Endothelial cell (in vitro differentiated cells): ENCODE results near the gene TGFBRAP1. TPM values are rescaled to one million over a fixed set of nuclear protein-coding genes. Genes with fewer than 3 reads are reported as not detected.

Source experiments
- DNase-seq: peaks from one replicate; pipeline ENCODE4 v3.0.0; 2021; ENCODE audit warnings: low spot score
- H3K27ac Mint-ChIP-seq: one replicate; pipeline ENCODE4 v1.8.0; 2021; ENCODE audit warnings: mixed read lengths, inconsistent platforms; ENCODE audit not compliant: unreplicated experiment
- H3K27me3 Mint-ChIP-seq: one replicate; pipeline ENCODE4 v1.8.0; 2021; ENCODE audit warnings: mild to moderate bottlenecking, moderate library complexity, mixed read lengths, inconsistent platforms; ENCODE audit not compliant: unreplicated experiment
- H3K36me3 Mint-ChIP-seq: one replicate; pipeline ENCODE4 v1.8.0; 2021; ENCODE audit warnings: mild to moderate bottlenecking, low read depth, mixed read lengths, inconsistent platforms; ENCODE audit not compliant: unreplicated experiment
- H3K4me1 Mint-ChIP-seq: one replicate; pipeline ENCODE4 v1.8.0; 2021; ENCODE audit warnings: mild to moderate bottlenecking, mixed read lengths, inconsistent platforms; ENCODE audit not compliant: unreplicated experiment
- H3K4me3 Mint-ChIP-seq: one replicate; pipeline ENCODE4 v1.8.0; 2021; ENCODE audit warnings: mild to moderate bottlenecking, mixed read lengths, inconsistent platforms; ENCODE audit not compliant: unreplicated experiment
- H3K9me3 Mint-ChIP-seq: one replicate; pipeline ENCODE4 v1.8.0; 2021; ENCODE audit warnings: mixed read lengths, inconsistent platforms; ENCODE audit not compliant: unreplicated experiment
- total RNA-seq: library from RNA; stranded (reverse); fragmentation: NEBNext Ultra II Directional; extraction: Animal tissue kit (Norgen Biotek cat#: 25700); gene quantifications from one replicate; pipeline ENCODE4 v1.2.1, GENCODE V29; 2021; ENCODE audit not compliant: unreplicated experiment
- TF ChIP-seq, protein P1 (sequence below): fragments of 200-600 bp; sonication (generic); IDR thresholded peaks from one replicate; pipeline ENCODE4 v1.5.0; 2021; ENCODE audit warnings: antibody characterized with exemption; ENCODE audit not compliant: unreplicated experiment

Gene TGFBRAP1
- total RNA-seq, 1 donor from 2014 or later = 18.8 TPM

- Mint-ChIP-seq H3K27ac (no peak overlapping the region), H3K4me3 (no peak overlapping the region), H3K9me3 (no peaks in the 10 kb centered on the region), H3K36me3 (peaks cover 15% of the 10 kb centered on the region), H3K4me1 (no peaks in the 10 kb centered on the region), H3K27me3 (no peaks in the 10 kb centered on the region)
- TF ChIP-seq, protein P1, sequence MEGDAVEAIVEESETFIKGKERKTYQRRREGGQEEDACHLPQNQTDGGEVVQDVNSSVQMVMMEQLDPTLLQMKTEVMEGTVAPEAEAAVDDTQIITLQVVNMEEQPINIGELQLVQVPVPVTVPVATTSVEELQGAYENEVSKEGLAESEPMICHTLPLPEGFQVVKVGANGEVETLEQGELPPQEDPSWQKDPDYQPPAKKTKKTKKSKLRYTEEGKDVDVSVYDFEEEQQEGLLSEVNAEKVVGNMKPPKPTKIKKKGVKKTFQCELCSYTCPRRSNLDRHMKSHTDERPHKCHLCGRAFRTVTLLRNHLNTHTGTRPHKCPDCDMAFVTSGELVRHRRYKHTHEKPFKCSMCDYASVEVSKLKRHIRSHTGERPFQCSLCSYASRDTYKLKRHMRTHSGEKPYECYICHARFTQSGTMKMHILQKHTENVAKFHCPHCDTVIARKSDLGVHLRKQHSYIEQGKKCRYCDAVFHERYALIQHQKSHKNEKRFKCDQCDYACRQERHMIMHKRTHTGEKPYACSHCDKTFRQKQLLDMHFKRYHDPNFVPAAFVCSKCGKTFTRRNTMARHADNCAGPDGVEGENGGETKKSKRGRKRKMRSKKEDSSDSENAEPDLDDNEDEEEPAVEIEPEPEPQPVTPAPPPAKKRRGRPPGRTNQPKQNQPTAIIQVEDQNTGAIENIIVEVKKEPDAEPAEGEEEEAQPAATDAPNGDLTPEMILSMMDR = no peak
- DNase-seq = no peak
Measured at GRCh38 chr2:105290981-105291660, 38.4 kb downstream of the TGFBRAP1 start.

DNA sequence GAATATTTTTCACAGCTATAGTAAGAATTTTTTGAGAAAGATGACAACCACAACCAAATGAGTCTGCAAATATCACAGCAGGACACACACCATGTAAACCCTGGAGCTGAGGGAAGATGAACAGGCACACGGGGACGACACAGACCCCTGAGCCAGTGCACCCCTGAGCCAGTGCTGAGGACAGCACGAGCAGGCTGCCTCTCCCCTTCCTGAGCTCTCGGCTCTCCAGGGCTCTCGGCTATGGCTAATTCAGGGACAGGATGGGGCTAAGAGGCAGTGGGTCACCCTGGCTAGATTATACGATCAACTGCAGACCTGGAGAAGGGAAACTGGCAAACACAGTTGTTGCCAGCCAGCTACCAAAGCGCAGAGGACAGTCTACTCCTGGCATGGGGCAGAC is 41.4 kb downstream of the TGFBRAP1 start:
- no peak for DNase-seq
- Mint-ChIP-seq H3K4me1 (no peaks in the 10 kb centered on the region), H3K9me3 (no peaks in the 10 kb centered on the region), H3K36me3 (peaks cover 16% of the 10 kb centered on the region), H3K27ac (no peak overlapping the region), H3K27me3 (peaks cover 2% of the 10 kb centered on the region), H3K4me3 (no peak overlapping the region)
- TF ChIP-seq, protein P1 = no peak

GRCh38 chr2:105287692-105288091 is 41.8 kb downstream of the TGFBRAP1 start:
- peak; percentile 37 for DNase-seq
- Mint-ChIP-seq H3K9me3 (no peaks in the 10 kb centered on the region), H3K36me3 (peaks cover 16% of the 10 kb centered on the region), H3K4me1 (no peaks in the 10 kb centered on the region), H3K27me3 (peaks cover 2% of the 10 kb centered on the region), H3K4me3 (no peak overlapping the region), H3K27ac (no peak overlapping the region)
- TF ChIP-seq, protein P1 = peak; percentile 66

- peaks cover 19% of the 10 kb centered on the region for H3K36me3 Mint-ChIP-seq
- no peak for DNase-seq
- H3K27ac Mint-ChIP-seq = no peak overlapping the region
- H3K27me3 Mint-ChIP-seq = peaks cover 5% of the 10 kb centered on the region
- no peak overlapping the region for H3K4me3 Mint-ChIP-seq
- H3K9me3 Mint-ChIP-seq = no peaks in the 10 kb centered on the region
- TF ChIP-seq, protein P1 = no peak
- no peaks in the 10 kb centered on the region for H3K4me1 Mint-ChIP-seq
Measured at GRCh38 chr2:105283532-105283931, 46.0 kb downstream of the TGFBRAP1 start.

DNA sequence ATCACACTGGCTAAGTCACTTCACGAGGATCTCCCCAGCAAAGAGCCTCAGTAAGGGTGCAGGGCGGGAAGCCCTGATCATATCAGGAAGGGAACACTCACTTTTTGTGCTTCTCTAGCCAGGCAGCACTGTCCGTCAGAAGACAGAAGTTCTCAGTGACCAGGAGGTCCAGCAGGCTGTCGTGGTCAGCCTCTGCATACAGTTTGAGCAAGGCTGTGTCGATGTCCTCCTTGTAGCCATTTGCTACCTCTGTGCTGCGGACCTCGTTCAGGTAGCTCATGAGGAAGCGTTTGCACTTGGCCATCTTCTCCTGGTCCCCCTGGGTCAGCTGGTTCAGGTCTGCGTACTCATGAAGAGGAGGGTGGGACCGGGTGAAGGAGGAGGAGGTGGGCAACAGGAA is 49.3 kb downstream of the TGFBRAP1 start:
- H3K27me3 Mint-ChIP-seq = peaks cover 5% of the 10 kb centered on the region
- no peak for DNase-seq
- H3K4me3 Mint-ChIP-seq = no peak overlapping the region
- H3K4me1 Mint-ChIP-seq = no peaks in the 10 kb centered on the region
- TF ChIP-seq, protein P1 = no peak
- H3K9me3 Mint-ChIP-seq = no peaks in the 10 kb centered on the region
- peaks cover 12% of the 10 kb centered on the region for H3K36me3 Mint-ChIP-seq
- no peak overlapping the region for H3K27ac Mint-ChIP-seq
